ENCODE data around the gene KLK15. TPM values are rescaled to one million over a fixed set of nuclear protein-coding genes. Genes with fewer than 3 reads are reported as not detected.

The KLK15 gene
- total and polyA plus RNA-seq, 2 of the 13 experiments (the other 11 are each of a cell fraction or from before 2014, with no cell fraction given): not detected

GRCh38 chr19:50835103-50835784 lies 1.9 kb upstream of the KLK15 start:
- no peak overlapping the region for H3K27ac ChIP-seq (ENCODE audit: extremely low read length, insufficient read depth, low read length)
- FAIRE-seq: no peak
- CTCF ChIA-PET (ENCODE audit: low intra/inter-chr PET ratio, low total read pairs): no interaction called here

GRCh38 chr19:50833802-50834167 lies 411 bp upstream of the KLK15 start:
- no peak overlapping the region for H3K9ac ChIP-seq (ENCODE audit: insufficient read depth, low read depth, low read length)
- H4K20me1 ChIP-seq (ENCODE audit: insufficient read depth, low read length): no peaks in the 10 kb centered on the region
- H3K4me3 ChIP-seq (replicated peaks in 1 of 3; ENCODE audit: insufficient read depth in 1 of 3, low read depth in 2 of 3, low read length in 3 of 3): no peak overlapping the region
- BruUV-seq (replicated peaks): no TSS peak
- H3K27me3 ChIP-seq (ENCODE audit: control insufficient read depth in 1 of 2, insufficient read depth in 2 of 2, low read length in 2 of 2): peaks cover 0 to 43% of the 10 kb centered on the region in 2 experiments; a peak in 2 of 5 replicates
- DNase-seq (ENCODE audit: low spot score): no peak
- no peak overlapping the region for H3K27ac ChIP-seq (ENCODE audit: extremely low read length, insufficient read depth, low read length)
- FAIRE-seq: no peak
- H3K9me3 ChIP-seq (ENCODE audit: low read length): no peaks in the 10 kb centered on the region
- no peak for TF ChIP-seq ZNF329 (CRISPR knock-in tag; IDR thresholded peaks at IDR 0.05; ENCODE audit: low read depth)
- TF ChIP-seq GZF1 (CRISPR knock-in tag; IDR thresholded peaks at IDR 0.05): no peak
- no peak for TF ChIP-seq ZNF709 (CRISPR knock-in tag; IDR thresholded peaks at IDR 0.05)
- no peak for TF ChIP-seq XRCC5 (optimal IDR thresholded peaks at IDR 0.05; ENCODE audit: low read length)
- no peak for TF ChIP-seq HNRNPLL (IDR thresholded peaks at IDR 0.05; ENCODE audit: low read depth, low read length, poor library complexity, severe bottlenecking)
- no peak for TF ChIP-seq EP300 (IDR thresholded peaks at IDR 0.05; ENCODE audit: low read depth in 2 of 2, low read length in 2 of 2)
- no peak for TF ChIP-seq EP300 (CRISPR knock-in tag; IDR thresholded peaks at IDR 0.05; ENCODE audit: borderline replicate concordance)
- TF ChIP-seq MLLT10 (CRISPR knock-in tag; IDR thresholded peaks at IDR 0.05): no peak
- TF ChIP-seq BRD4 (CRISPR knock-in tag; IDR thresholded peaks at IDR 0.05): no peak
- TF ChIP-seq SNAI1 (CRISPR knock-in tag; IDR thresholded peaks at IDR 0.05; ENCODE audit: borderline replicate concordance): no peak
- no peak for TF ChIP-seq MEIS2 (CRISPR knock-in tag; IDR thresholded peaks at IDR 0.05)
- TF ChIP-seq ZNF672 (CRISPR knock-in tag; IDR thresholded peaks at IDR 0.05): no peak
- no peak for TF ChIP-seq HOXD1 (CRISPR knock-in tag; IDR thresholded peaks at IDR 0.05)
- TF ChIP-seq KDM3A (CRISPR knock-in tag; IDR thresholded peaks at IDR 0.05; ENCODE audit: low read depth): no peak
- no peak for TF ChIP-seq SIN3B (IDR thresholded peaks at IDR 0.05; ENCODE audit: low read length)
- TF ChIP-seq FOXK1 (CRISPR knock-in tag; IDR thresholded peaks at IDR 0.05; ENCODE audit: borderline replicate concordance, low read depth): no peak
- TF ChIP-seq DNMT3B (CRISPR knock-in tag; conservative IDR thresholded peaks at IDR 0.05): no peak
- no peak for TF ChIP-seq POLR2A (IDR thresholded peaks at IDR 0.05; ENCODE audit: insufficient read depth in 1 of 2, low read depth in 2 of 2, low read length in 2 of 2)
- no peak for TF ChIP-seq ATF2 (CRISPR knock-in tag; IDR thresholded peaks at IDR 0.05)
- no peaks in the 10 kb centered on the region for H3K36me3 ChIP-seq (replicated peaks in 1 of 2; ENCODE audit: control insufficient read depth in 1 of 2, insufficient read depth in 2 of 2, low read length in 2 of 2)
- in situ Hi-C loops (cut with HindIII; ENCODE audit: extremely low pct_ligation_motif_present, low pct_unique_long_range_greater_than_20kb) (no loop called here), intact Hi-C loops (cut with micrococcal nuclease; ENCODE audit: unreplicated experiment) (no loop called here)
- H3K4me1 ChIP-seq (ENCODE audit: insufficient read depth, low read length): peaks cover 17% of the 10 kb centered on the region
- 57% methylated on average over 6 of the region's 6 CpGs for WGBS (ENCODE audit: low lambda C conversion rate)
- H3K4me2 ChIP-seq (ENCODE audit: low read depth, low read length): no peak overlapping the region
- no peak overlapping the region for H2AFZ ChIP-seq (ENCODE audit: low read length)
- ChIA-PET POLR2A (interaction anchor here (1.6 kb wide), 1 partner anchor 29 kb away, joined by 6 read pairs; no protein-coding TSS in a partner anchor), CTCF (ENCODE audit: low intra/inter-chr PET ratio, low total read pairs) (no interaction called here)
- H3K79me2 ChIP-seq (ENCODE audit: insufficient read depth, low read length): no peaks in the 10 kb centered on the region
- no peak for ATAC-seq

More at GRCh38 chr19:50835103-50835784, 1.9 kb upstream of the KLK15 start:
- peaks cover 17% of the 10 kb centered on the region for H3K4me1 ChIP-seq (ENCODE audit: insufficient read depth, low read length)
- H3K27me3 ChIP-seq (ENCODE audit: control insufficient read depth in 1 of 2, insufficient read depth in 2 of 2, low read length in 2 of 2): peaks cover 0 to 40% of the 10 kb centered on the region in 2 experiments; a peak in 2 of 5 replicates
- H3K4me2 ChIP-seq (ENCODE audit: low read depth, low read length): peak overlapping the region; percentile 77
- in situ Hi-C loops (cut with HindIII; ENCODE audit: extremely low pct_ligation_motif_present, low pct_unique_long_range_greater_than_20kb): no loop called here
- DNase-seq (ENCODE audit: low spot score) (no peak), ATAC-seq (peak; percentile 29)
- BruUV-seq (replicated peaks): no TSS peak
- intact Hi-C loops (cut with micrococcal nuclease; ENCODE audit: unreplicated experiment): no loop called here
- H4K20me1 ChIP-seq (ENCODE audit: insufficient read depth, low read length): no peaks in the 10 kb centered on the region
- no peaks in the 10 kb centered on the region for H3K36me3 ChIP-seq (replicated peaks in 1 of 2; ENCODE audit: control insufficient read depth in 1 of 2, insufficient read depth in 2 of 2, low read length in 2 of 2)
- no peaks in the 10 kb centered on the region for H3K79me2 ChIP-seq (ENCODE audit: insufficient read depth, low read length)
- POLR2A ChIA-PET: interaction anchor here (1.6 kb wide), 1 partner anchor 31 kb away, joined by 6 read pairs; no protein-coding TSS in a partner anchor
- no peak overlapping the region for H2AFZ ChIP-seq (ENCODE audit: low read length)
- WGBS (ENCODE audit: low lambda C conversion rate): 36% methylated on average over 13 of the region's 13 CpGs
- peak overlapping the region; percentile 47 for H3K9ac ChIP-seq (ENCODE audit: insufficient read depth, low read depth, low read length)
- TF ChIP-seq PAX8 (CRISPR knock-in tag; IDR thresholded peaks at IDR 0.05; ENCODE audit: borderline replicate concordance) (0 out of 2 replicates have a peak, but pooled peaks have one; percentile 8), ZNF776 (CRISPR knock-in tag; IDR thresholded peaks at IDR 0.05) (0 out of 2 replicates have a peak, but pooled peaks have one; percentile 8), GATA4 (IDR thresholded peaks at IDR 0.05; ENCODE audit: borderline replicate concordance, low read depth) (no peak)
- peak overlapping the region; percentile 47 to 80 (median 70); a peak in 5 of 6 replicates for H3K4me3 ChIP-seq (replicated peaks in 1 of 3; ENCODE audit: insufficient read depth in 1 of 3, low read depth in 2 of 3, low read length in 3 of 3)
- H3K9me3 ChIP-seq (ENCODE audit: low read length): no peaks in the 10 kb centered on the region
